ENCODE results near the gene CCDC177. TPM values are rescaled to one million over a fixed set of nuclear protein-coding genes. Genes with fewer than 3 reads are reported as not detected.
A peak's percentile ranks its signal among the peaks of the same experiment; 100 is the strongest.

Gene CCDC177
- total and polyA plus RNA-seq, 7 donors, result not detected

DNA sequence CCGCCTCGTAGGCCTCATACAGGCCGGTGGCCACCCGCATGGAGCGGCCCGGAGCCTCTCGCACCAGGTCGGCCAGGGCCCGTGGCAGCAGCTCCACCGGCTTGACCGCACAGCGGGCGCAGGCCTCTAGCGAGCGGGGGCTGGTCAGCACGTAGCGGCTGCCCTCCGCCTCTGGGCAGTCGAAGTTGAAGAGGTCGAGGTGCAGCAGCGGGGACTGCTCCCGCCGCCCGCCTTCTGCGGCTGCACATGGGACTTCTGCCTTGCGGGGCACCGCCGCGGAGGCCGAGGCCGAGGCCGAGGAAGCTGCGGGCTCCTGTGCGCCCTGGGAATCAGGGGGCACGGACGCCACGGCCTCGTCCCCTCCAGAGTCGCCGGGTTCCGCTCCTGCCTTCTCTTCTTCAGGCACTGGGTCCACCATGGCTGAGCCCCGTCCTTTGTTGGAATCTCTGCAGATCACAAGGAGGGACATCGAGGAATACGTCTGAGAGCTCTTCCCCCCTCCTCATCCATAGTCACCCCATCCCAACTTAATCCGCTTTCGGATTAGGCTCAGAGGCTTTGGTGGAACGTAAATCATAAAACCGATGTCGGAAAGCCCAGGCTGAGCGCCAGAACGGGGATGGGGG, 1.4 kb downstream of the CCDC177 start:
- Histone ChIP-seq H3K27ac (no peak overlapping the region), H3K4me1 (peaks cover 29% of the 10 kb centered on the region), H3K27me3 (ENCODE audit: insufficient read depth in 3 of 3, low read length in 2 of 3) (peaks cover 0 to 87% (median 26%) of the 10 kb centered on the region in 3 donors), H3K4me3 (peak overlapping the region; percentile 66), H3K36me3 (ENCODE audit: insufficient read depth in 1 of 2, low read depth in 1 of 2) (no peaks in the 10 kb centered on the region), H3K9me3 (no peaks in the 10 kb centered on the region)
- TF ChIP-seq, protein P1, sequence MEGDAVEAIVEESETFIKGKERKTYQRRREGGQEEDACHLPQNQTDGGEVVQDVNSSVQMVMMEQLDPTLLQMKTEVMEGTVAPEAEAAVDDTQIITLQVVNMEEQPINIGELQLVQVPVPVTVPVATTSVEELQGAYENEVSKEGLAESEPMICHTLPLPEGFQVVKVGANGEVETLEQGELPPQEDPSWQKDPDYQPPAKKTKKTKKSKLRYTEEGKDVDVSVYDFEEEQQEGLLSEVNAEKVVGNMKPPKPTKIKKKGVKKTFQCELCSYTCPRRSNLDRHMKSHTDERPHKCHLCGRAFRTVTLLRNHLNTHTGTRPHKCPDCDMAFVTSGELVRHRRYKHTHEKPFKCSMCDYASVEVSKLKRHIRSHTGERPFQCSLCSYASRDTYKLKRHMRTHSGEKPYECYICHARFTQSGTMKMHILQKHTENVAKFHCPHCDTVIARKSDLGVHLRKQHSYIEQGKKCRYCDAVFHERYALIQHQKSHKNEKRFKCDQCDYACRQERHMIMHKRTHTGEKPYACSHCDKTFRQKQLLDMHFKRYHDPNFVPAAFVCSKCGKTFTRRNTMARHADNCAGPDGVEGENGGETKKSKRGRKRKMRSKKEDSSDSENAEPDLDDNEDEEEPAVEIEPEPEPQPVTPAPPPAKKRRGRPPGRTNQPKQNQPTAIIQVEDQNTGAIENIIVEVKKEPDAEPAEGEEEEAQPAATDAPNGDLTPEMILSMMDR (IDR thresholded peaks at IDR 0.05), result no peak
- ATAC-seq (no peak), DNase-seq (peak in 1 of 2 donors; percentile 13)
- intact Hi-C loops (cut with DNase I), result loop anchor here (5.0 kb wide), 2 partner anchors 36 to 331 kb away; no protein-coding TSS in a partner anchor
- 12 to 32% (median 17%) methylated on average over 45 to 51 of the region's 51 CpGs for WGBS, 3 donors

DNA sequence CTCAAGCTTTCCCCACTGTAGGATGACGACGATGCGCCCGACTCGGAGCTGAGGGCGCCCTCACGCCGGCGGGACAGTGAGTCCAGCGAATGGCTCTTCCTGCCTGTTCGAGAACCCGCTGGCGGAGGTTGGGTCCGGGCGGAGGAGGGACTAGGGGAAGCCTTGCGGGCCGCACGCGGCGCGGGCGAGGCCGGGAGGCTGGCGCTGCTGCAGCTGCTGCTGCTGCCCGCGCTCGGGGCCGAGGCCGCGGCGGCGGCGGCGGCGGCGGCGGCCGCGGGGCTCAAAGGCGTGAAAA, 1.9 kb downstream of the CCDC177 start:
- Histone ChIP-seq H3K27ac (no peak overlapping the region), H3K4me1 (peaks cover 29% of the 10 kb centered on the region), H3K36me3 (ENCODE audit: insufficient read depth in 1 of 2, low read depth in 1 of 2) (no peaks in the 10 kb centered on the region), H3K27me3 (ENCODE audit: insufficient read depth in 3 of 3, low read length in 2 of 3) (peaks cover 0 to 93% (median 26%) of the 10 kb centered on the region in 3 donors), H3K9me3 (no peaks in the 10 kb centered on the region), H3K4me3 (peak overlapping the region; percentile 66)
- TF ChIP-seq, protein P1 (IDR thresholded peaks at IDR 0.05), result no peak
- intact Hi-C loops (cut with DNase I), result loop anchor here (5.0 kb wide), 2 partner anchors 35 to 330 kb away; no protein-coding TSS in a partner anchor
- WGBS, 3 donors, result 13 to 27% (median 24%) methylated on average over 26 to 40 of the region's 40 CpGs
- ATAC-seq (no peak), DNase-seq (no peak)

DNA sequence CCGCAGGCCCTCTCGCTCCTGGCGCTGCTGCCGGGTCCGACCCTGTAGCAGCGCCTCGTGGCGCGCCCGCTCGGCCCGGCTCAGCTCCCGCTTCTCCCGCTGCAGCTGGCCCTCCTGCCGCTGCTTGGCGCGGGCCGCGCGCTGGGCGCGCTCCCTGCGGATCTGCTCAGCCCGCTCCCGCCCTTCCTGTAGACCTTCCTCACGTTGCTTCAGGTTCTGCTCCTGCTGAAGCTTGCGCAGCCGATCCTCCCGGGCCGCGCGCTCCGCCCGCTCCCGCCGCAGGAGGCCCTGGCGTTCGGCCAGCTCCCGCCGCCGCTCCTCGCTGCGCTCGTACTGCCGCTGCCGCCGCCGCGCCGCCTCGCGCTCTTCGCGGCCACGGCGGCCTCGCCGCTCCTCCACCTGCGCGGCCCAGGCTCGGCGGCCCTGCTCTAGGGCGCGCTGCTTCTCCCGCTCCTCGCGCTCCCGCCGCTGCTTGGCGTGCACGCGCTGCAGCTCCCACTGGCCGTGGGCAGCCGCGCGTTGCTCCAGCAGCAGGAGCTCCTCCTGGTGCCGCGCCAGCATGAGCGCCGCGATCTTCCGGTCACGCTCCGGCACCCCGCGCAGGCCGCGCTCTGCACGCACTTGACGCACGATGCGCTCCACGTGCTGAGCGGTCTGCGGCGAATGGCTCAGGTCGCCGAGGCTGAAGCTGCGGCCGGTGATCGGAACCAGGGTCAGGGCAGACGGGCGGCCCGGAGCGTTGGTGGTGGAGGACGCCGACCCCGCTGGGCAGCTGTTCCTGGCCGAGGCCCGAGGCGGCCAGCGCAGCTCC, 2.4 kb downstream of the CCDC177 start:
- ATAC-seq, result peak; percentile 37 to 64 (median 54)
- intact Hi-C loops (cut with DNase I), result loop anchor here (5.0 kb wide), 2 partner anchors 35 to 330 kb away; no protein-coding TSS in a partner anchor
- H3K27me3 ChIP-seq (ENCODE audit: insufficient read depth in 3 of 3, low read length in 2 of 3), result peaks cover 0 to 95% (median 26%) of the 10 kb centered on the region in 3 donors

DNA sequence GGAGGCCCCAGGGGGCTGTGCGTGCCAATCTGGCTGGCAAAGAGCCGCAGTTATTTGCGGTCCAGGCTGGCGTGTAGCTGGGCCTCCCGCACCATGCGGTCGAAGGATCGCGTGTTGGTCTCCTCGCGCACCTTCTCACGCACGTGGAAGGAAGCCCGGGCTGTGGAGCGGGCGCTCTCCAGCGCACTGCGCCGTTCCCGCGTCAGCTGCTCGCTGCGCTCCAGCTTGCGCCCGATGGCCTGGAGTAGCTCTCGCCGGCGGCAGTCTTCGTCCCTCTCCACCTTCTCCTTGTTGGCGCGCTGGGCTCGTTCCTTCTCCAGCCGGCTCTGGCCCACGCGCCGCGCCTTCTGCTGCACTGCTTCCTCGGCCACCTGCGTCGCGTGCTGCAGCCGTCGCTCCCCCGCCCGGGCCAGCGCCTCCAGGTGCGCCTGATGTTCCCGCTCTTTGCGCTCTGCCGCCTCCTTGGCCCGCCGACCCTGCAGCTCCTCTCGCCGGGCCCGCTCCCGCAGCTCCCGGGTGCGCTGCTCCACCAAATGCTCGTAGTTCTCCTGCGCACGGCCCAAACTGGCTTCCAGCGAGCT, 3.1 kb downstream of the CCDC177 start:
- no peaks in the 10 kb centered on the region for H3K9me3 ChIP-seq
- no peaks in the 10 kb centered on the region for H3K36me3 ChIP-seq (ENCODE audit: insufficient read depth in 1 of 2, low read depth in 1 of 2)
- peaks cover 29% of the 10 kb centered on the region for H3K4me1 ChIP-seq
- peak in 2 of 4 donors; percentile 7 to 30 for ATAC-seq
- H3K27me3 ChIP-seq (ENCODE audit: insufficient read depth in 3 of 3, low read length in 2 of 3), result peaks cover 0 to 94% (median 25%) of the 10 kb centered on the region in 3 donors
- no peak overlapping the region for H3K27ac ChIP-seq
- TF ChIP-seq, protein P1 (IDR thresholded peaks at IDR 0.05), result no peak
- intact Hi-C loops (cut with DNase I), result loop anchor here (5.0 kb wide), 2 partner anchors 34 to 329 kb away; no protein-coding TSS in a partner anchor
- DNase-seq, result no peak
- peak overlapping the region; percentile 66 for H3K4me3 ChIP-seq
- 15 to 20% (median 17%) methylated on average over 47 to 62 of the region's 62 CpGs for WGBS, 3 donors

More for the DNA sequence above, 2.4 kb downstream of the CCDC177 start:
- H3K36me3 ChIP-seq (ENCODE audit: insufficient read depth in 1 of 2, low read depth in 1 of 2), result no peaks in the 10 kb centered on the region
- H3K27ac ChIP-seq, result no peak overlapping the region
- peak in 1 of 2 donors; percentile 28 for DNase-seq
- H3K4me1 ChIP-seq, result peaks cover 29% of the 10 kb centered on the region
- H3K4me3 ChIP-seq, result peak overlapping the region; percentile 66
- H3K9me3 ChIP-seq, result no peaks in the 10 kb centered on the region
- TF ChIP-seq, protein P1 (IDR thresholded peaks at IDR 0.05), result no peak
- 4 to 6% (median 6%) methylated on average over 93 to 112 of the region's 112 CpGs for WGBS, 3 donors
